Neural crest cell (in vitro differentiated cells): Measurements from ENCODE around the gene LIMS1. TPM values are rescaled to one million over a fixed set of nuclear protein-coding genes. Genes with fewer than 3 reads are reported as not detected.

ENCODE experiments used
- DNase-seq: peaks from one replicate; pipeline ENCODE4 v3.0.0; 2021; ENCODE audit warnings: low read depth, mixed read lengths, low spot score
- H3K27ac Mint-ChIP-seq: one replicate; pipeline ENCODE4 v1.8.0; 2021; ENCODE audit warnings: mild to moderate bottlenecking, mixed read lengths; ENCODE audit not compliant: unreplicated experiment
- H3K27me3 Mint-ChIP-seq: 2 replicates; pipeline ENCODE4 v1.8.0; 2021; ENCODE audit warnings: low read depth, mild to moderate bottlenecking, mixed read lengths
- H3K36me3 Mint-ChIP-seq: 2 replicates; pipeline ENCODE4 v1.8.0; 2021; ENCODE audit warnings: low read depth, mild to moderate bottlenecking, mixed read lengths
- H3K4me1 Mint-ChIP-seq: 2 replicates; pipeline ENCODE4 v1.8.0; 2021; ENCODE audit warnings: mixed read lengths
- H3K4me3 Mint-ChIP-seq: one replicate; pipeline ENCODE4 v1.8.0; 2021; ENCODE audit warnings: mild to moderate bottlenecking, mixed read lengths
- H3K9me3 Mint-ChIP-seq: 2 replicates; pipeline ENCODE4 v1.8.0; 2021; ENCODE audit warnings: mixed read lengths
- total RNA-seq: library from RNA; stranded (reverse); gene quantifications from 2 replicates; pipeline ENCODE4 v1.2.1, GENCODE V29; 2021
- TF ChIP-seq, protein P1 (sequence below): fragments of 200-600 bp; sonication (generic); conservative IDR thresholded peaks from 2 replicates; pipeline ENCODE4 v1.5.0; 2021; ENCODE audit warnings: antibody characterized with exemption, mild to moderate bottlenecking

The LIMS1 gene
- total RNA-seq, 1 donor from 2014 or later, result 30.9 TPM

DNA sequence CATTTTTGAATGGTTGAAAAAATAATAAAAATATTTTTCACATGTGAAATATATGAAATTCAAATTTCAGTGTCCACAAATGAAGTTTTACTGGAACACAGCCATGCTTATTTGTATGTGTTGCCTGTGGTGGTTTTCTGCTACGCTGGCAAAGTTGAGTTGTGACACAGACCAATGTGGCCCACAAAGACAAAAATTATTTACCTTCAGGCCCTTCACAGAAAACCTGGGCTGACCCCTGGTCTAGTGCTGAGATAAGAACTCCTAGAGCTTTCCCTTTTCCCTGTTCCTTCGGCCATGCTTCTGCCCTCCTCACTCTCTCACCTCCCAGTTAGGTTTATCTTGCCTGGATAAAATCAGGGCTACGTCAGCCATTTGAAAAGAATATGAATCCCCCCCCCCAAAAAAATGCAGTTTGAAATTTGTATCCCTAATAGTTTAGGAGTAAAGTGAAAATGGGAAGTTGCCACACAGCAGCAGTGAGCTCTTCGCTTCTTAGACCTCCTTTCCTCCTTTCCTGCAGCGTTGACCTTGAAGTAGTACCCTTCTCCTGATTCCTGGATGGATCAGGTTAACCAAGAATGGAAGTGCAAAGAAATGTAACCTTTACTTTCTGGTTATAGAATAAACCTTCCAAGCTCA is 91.0 kb downstream of the LIMS1 start:
- TF ChIP-seq, protein P1, sequence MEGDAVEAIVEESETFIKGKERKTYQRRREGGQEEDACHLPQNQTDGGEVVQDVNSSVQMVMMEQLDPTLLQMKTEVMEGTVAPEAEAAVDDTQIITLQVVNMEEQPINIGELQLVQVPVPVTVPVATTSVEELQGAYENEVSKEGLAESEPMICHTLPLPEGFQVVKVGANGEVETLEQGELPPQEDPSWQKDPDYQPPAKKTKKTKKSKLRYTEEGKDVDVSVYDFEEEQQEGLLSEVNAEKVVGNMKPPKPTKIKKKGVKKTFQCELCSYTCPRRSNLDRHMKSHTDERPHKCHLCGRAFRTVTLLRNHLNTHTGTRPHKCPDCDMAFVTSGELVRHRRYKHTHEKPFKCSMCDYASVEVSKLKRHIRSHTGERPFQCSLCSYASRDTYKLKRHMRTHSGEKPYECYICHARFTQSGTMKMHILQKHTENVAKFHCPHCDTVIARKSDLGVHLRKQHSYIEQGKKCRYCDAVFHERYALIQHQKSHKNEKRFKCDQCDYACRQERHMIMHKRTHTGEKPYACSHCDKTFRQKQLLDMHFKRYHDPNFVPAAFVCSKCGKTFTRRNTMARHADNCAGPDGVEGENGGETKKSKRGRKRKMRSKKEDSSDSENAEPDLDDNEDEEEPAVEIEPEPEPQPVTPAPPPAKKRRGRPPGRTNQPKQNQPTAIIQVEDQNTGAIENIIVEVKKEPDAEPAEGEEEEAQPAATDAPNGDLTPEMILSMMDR, result no peak
- peaks cover 44% of the 10 kb centered on the region for H3K4me1 Mint-ChIP-seq
- H3K36me3 Mint-ChIP-seq, result no peaks in the 10 kb centered on the region
- H3K9me3 Mint-ChIP-seq, result no peaks in the 10 kb centered on the region
- H3K27ac Mint-ChIP-seq, result no peak overlapping the region
- no peak overlapping the region for H3K4me3 Mint-ChIP-seq
- DNase-seq, result no peak
- H3K27me3 Mint-ChIP-seq, result no peaks in the 10 kb centered on the region

DNA sequence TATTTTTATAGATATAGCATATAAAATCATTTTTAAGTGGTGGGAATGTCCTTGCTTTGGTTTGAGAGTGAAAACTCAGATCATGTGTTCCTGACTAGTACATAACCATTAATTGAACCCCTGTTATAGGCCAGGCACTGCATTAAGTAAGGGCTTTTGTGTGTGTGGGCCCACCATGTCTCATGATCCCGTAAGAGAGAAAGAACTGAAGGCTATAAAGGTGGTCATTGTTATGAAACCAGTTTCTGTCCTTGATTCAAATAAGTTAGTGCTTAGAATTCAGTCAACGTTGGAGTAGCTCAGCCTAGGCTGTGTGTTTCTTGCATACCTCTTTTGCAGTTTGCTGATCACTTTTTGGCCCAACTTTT is 91.5 kb downstream of the LIMS1 start:
- Mint-ChIP-seq H3K4me3 (no peak overlapping the region), H3K36me3 (no peaks in the 10 kb centered on the region), H3K4me1 (peaks cover 40% of the 10 kb centered on the region), H3K27ac (no peak overlapping the region), H3K9me3 (no peaks in the 10 kb centered on the region), H3K27me3 (no peaks in the 10 kb centered on the region)
- DNase-seq, result no peak
- TF ChIP-seq, protein P1, result no peak

DNA sequence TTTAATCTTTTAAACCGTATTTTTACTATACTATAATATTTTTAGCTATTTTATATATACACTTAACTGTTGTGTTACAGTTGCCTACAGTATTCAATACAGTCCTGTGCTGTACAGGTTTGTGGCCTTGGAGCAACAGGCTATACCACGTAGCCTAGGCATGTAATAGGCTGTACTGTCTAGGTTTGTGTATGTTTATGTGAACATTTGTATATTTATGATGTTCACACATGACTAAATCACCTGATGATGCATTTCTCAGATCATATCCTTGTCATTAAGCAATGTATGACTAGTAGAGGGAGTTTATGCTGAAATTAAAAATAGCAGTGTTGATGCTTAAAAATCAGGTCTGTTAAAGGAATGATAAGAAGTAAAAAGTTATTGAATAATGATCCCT is 92.7 kb downstream of the LIMS1 start:
- TF ChIP-seq, protein P1, result no peak
- no peaks in the 10 kb centered on the region for H3K27me3 Mint-ChIP-seq
- no peak for DNase-seq
- H3K27ac Mint-ChIP-seq, result no peak overlapping the region
- no peaks in the 10 kb centered on the region for H3K36me3 Mint-ChIP-seq
- H3K4me1 Mint-ChIP-seq, result peaks cover 36% of the 10 kb centered on the region
- no peaks in the 10 kb centered on the region for H3K9me3 Mint-ChIP-seq
- no peak overlapping the region for H3K4me3 Mint-ChIP-seq

DNA sequence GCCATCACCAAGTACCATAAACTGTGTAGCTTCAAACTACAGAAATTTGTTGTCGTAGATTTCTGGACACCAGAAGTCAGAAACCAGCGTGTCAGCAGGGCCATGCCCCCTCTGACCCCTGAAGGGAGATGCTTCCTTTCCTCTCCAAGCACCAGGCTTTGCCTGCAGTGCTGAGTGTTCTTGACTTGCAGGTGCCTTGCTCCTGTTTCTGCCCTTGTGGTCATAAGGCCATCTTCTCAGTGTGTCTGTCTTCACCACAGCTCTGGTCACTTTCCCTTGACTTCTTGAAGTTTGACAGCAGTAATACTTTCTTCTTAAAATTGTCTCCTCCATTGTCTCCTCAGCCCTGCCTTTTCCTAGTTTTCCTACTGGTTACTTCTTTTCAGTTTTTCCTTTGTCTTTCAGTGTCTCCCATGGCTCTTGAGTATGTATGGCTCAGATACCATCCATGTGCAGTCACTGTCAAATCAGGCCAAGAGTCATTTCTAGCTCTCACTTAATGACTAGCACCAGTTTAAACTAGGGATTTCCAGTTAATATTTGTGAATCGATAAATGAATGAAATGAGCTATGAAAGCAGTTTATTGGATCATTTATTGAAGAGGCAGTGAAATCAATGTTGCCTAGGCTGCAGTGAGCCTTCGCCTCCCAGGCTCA is 93.8 kb downstream of the LIMS1 start:
- Mint-ChIP-seq H3K4me3 (no peak overlapping the region), H3K4me1 (peaks cover 34% of the 10 kb centered on the region), H3K36me3 (no peaks in the 10 kb centered on the region), H3K27ac (no peak overlapping the region), H3K9me3 (no peaks in the 10 kb centered on the region), H3K27me3 (no peaks in the 10 kb centered on the region)
- DNase-seq, result no peak
- TF ChIP-seq, protein P1, result no peak

DNA sequence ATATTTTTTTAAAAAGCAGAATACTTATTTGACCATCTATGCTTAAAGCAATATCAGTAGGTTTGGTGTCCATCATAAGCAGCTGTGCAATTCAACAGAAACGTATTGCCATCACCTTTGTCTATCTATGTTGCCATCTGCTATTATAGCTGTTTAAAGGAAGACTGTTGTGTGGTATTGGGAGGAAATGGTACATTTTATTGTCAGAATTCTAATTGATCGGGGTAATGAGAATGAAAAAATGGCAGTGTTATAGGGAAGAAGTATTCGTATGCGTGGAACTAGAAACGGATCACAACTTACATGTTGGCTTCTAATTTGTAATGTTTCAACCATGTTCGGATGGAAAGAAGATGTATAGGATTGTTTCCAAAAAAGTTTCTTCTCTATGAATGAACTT is 94.7 kb downstream of the LIMS1 start:
- no peak for DNase-seq
- TF ChIP-seq, protein P1, result no peak
- Mint-ChIP-seq H3K27me3 (no peaks in the 10 kb centered on the region), H3K9me3 (no peaks in the 10 kb centered on the region), H3K27ac (no peak overlapping the region), H3K4me3 (no peak overlapping the region), H3K4me1 (peaks cover 40% of the 10 kb centered on the region), H3K36me3 (no peaks in the 10 kb centered on the region)
